ENCODE data around the gene ZNF276.

- no peak for TF ChIP-seq TAF1 (IDR thresholded peaks at IDR 0.05; ENCODE audit: low read depth)
- no peak for TF ChIP-seq CREB1 (IDR thresholded peaks at IDR 0.05; ENCODE audit: low read depth)
- TF ChIP-seq RAD21 (IDR thresholded peaks at IDR 0.05; ENCODE audit: low read depth) = no peak
- no peak for TF ChIP-seq REST (IDR thresholded peaks at IDR 0.05; ENCODE audit: low read depth)
- TF ChIP-seq TCF12 (IDR thresholded peaks at IDR 0.05; ENCODE audit: low read depth) = no peak
- TF ChIP-seq EGR1 (IDR thresholded peaks at IDR 0.05) = no peak
- TF ChIP-seq NFIC (IDR thresholded peaks at IDR 0.05) = no peak
- TF ChIP-seq FOXM1 (IDR thresholded peaks at IDR 0.05; ENCODE audit: borderline replicate concordance, low read depth) = no peak
- TF ChIP-seq EP300 (IDR thresholded peaks at IDR 0.05; ENCODE audit: borderline replicate concordance) = no peak
- TF ChIP-seq TEAD4 (IDR thresholded peaks at IDR 0.05) = no peak
- no peak for TF ChIP-seq MAX (IDR thresholded peaks at IDR 0.05)
- no peak for TF ChIP-seq YY1 (IDR thresholded peaks at IDR 0.05; ENCODE audit: low read depth)
- no peak for TF ChIP-seq CEBPB (IDR thresholded peaks at IDR 0.05)
These were observed 40.1 kb downstream of the ZNF276 start for GRCh38 chr16:89761304-89761922.
